CD4-positive, alpha-beta T cell (primary cell): ENCODE results near the gene RPS14. TPM values are rescaled to one million over a fixed set of nuclear protein-coding genes. Genes with fewer than 3 reads are reported as not detected.
A peak's percentile ranks its signal among the peaks of the same experiment; 100 is the strongest.

ENCODE experiments used
- ATAC-seq: fragments of 200-7000 bp; cut with Tn5 transposase; one replicate; pipeline ENCODE4 v1.10.0; 2022; ENCODE audit warnings: mild to moderate bottlenecking; ENCODE audit not compliant: poor library complexity
- CTCF ChIA-PET: fragments of 350-600 bp; sonication (Branson Sonifier 250); formaldehyde crosslinking; loops from one replicate; lab custom pipeline; 2021; ENCODE audit warnings: antibody characterized with exemption, inconsistent platforms; lab: Charles Lee
- POLR2A ChIA-PET: fragments of 350-600 bp; sonication (Branson Sonifier 250); formaldehyde crosslinking; loops from one replicate; lab custom pipeline; 2021; ENCODE audit warnings: antibody characterized with exemption, inconsistent platforms; lab: Charles Lee
- DNase-seq, 14 experiments: peaks; one replicate each; pipeline ENCODE4 v3.0.0-alpha.2; 2013 to 2020; ENCODE audit warnings: mixed read lengths in 2 of 14
- H3K27ac ChIP-seq, 2 donors: one replicate each; pipeline versions ENCODE4 v1.5.1 to v1.7.0; 2013; ENCODE audit warnings: low read length in 2 of 2, low read depth in 1 of 2, mild to moderate bottlenecking in 1 of 2
- H3K27me3 ChIP-seq, 2 experiments: 1 replicate in 1 of 2; 2 replicates in 1 of 2; pipeline versions ENCODE4 v1.6.1 to v1.7.0; 2013; ENCODE audit warnings: low read length in 2 of 2, control low read depth in 1 of 2, mild to moderate bottlenecking in 1 of 2, moderate library complexity in 1 of 2; ENCODE audit not compliant: insufficient read depth in 2 of 2, control insufficient read depth in 1 of 2
- H3K36me3 ChIP-seq: one replicate; pipeline ENCODE4 v1.6.1; 2013; ENCODE audit warnings: low read length, control low read depth; ENCODE audit not compliant: insufficient read depth
- H3K4me1 ChIP-seq: one replicate; pipeline ENCODE4 v1.6.1; 2013; ENCODE audit warnings: low read length, control low read depth; ENCODE audit not compliant: insufficient read depth
- H3K4me3 ChIP-seq: one replicate; pipeline ENCODE4 v1.5.1; 2013; ENCODE audit warnings: mild to moderate bottlenecking, low read length, moderate library complexity
- H3K9me3 ChIP-seq, 2 experiments: 1 replicate in 1 of 2; 2 replicates in 1 of 2; pipeline versions ENCODE4 v1.6.1 to v1.7.0; 2013; ENCODE audit warnings: low read length in 2 of 2, mild to moderate bottlenecking in 2 of 2, control low read depth in 1 of 2, moderate library complexity in 1 of 2; ENCODE audit not compliant: control insufficient read depth in 1 of 2, insufficient read depth in 1 of 2
- H3K27ac Mint-ChIP-seq: one replicate; pipeline ENCODE4 v1.8.0; 2020; ENCODE audit warnings: mixed read lengths
- H3K27me3 Mint-ChIP-seq: one replicate; pipeline ENCODE4 v1.8.0; 2021; ENCODE audit warnings: mixed read lengths
- H3K36me3 Mint-ChIP-seq: one replicate; pipeline ENCODE4 v1.8.0; 2021; ENCODE audit warnings: low read depth, mixed read lengths
- H3K4me1 Mint-ChIP-seq: one replicate; pipeline ENCODE4 v1.8.0; 2021; ENCODE audit warnings: low read depth, mixed read lengths
- H3K4me3 Mint-ChIP-seq: one replicate; pipeline ENCODE4 v1.8.0; 2020; ENCODE audit warnings: mild to moderate bottlenecking, mixed read lengths
- H3K9me3 Mint-ChIP-seq: one replicate; pipeline ENCODE4 v1.8.0; 2020; ENCODE audit warnings: mixed read lengths
- intact Hi-C, 2 experiments: fragments of 100-400 bp; cut with DNase I in 1 of 2; cut with micrococcal nuclease in 1 of 2; formaldehyde crosslinking; loops; one replicate each; pipeline versions ENCODE4 v1.15.1 to v1.9.0; 2023 to 2025; cut with DNase I, micrococcal nuclease
- total RNA-seq, 174 experiments: library from RNA in 2 of 174; stranded (reverse) in 2 of 174; gene quantifications; one replicate each; pipeline ENCODE4 v1.2.3 and lab custom pipeline; 2021 to 2026
- TF ChIP-seq, protein P1 (sequence below): fragments of 200-600 bp; IDR thresholded peaks from one replicate; pipeline ENCODE4 v1.8.0; 2022; ENCODE audit warnings: antibody characterized with exemption, mild to moderate bottlenecking

RPS14 gene
- total RNA-seq, 2 experiments from 2014 or later, result 5,224 to 5,317 TPM

DNA sequence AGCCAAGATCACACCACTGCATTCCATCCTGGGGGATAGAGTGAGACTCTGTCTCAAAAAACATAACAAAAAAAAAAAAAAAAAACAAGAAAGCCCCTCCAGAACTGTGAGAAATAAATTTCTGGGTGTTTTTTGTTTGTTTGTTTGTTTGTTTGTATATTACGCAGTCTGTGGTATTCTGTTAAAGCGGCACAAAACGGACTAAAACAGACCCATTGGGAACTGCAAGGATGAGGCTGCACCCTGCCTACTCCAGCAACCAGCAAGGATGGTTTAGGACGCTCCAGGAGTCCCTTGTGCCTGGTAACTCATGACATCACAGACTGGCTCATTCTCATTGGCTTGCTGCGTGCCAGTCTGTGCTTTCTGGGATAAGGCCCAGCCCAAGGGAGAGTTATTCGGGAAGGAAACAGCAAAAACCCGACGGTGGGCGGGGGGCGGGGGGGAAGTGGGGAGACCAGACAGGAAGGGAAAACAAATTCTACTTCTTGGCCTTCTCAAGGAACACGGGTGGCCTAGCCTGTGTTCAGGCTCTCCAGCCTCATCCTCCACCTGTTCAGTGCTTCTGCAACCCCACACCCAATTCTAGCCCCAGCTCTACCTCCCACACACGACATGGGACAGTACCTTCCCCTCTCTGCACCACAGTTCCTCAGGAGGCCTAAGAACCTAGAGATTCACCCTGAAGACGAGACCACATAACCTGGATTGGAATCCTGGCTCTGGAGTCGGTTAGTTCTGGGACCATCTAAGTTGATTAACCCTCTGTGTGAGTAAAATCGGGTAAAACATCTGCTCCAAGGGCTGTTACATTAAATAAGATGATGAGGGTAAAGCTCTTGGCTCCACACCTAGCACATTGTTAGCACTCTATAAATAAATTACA, 39.7 kb downstream of the RPS14 start:
- Histone ChIP-seq H3K9me3 (no peaks in the 10 kb centered on the region), H3K36me3 (peaks cover 32% of the 10 kb centered on the region), H3K27me3 (no peaks in the 10 kb centered on the region), H3K4me1 (peaks cover 65% of the 10 kb centered on the region), H3K4me3 (peak overlapping the region; percentile 97), H3K27ac (peak overlapping the region; percentile 94 to 98)
- intact Hi-C loops, result loop anchor here in 1 of 2 experiments (2.0 kb wide), 1 partner anchor 55 kb away; no protein-coding TSS in a partner anchor
- no peak for ATAC-seq
- H3K27me3 Mint-ChIP-seq, result no peaks in the 10 kb centered on the region
- H3K4me1 Mint-ChIP-seq, result peaks cover 40% of the 10 kb centered on the region
- TF ChIP-seq, protein P1, sequence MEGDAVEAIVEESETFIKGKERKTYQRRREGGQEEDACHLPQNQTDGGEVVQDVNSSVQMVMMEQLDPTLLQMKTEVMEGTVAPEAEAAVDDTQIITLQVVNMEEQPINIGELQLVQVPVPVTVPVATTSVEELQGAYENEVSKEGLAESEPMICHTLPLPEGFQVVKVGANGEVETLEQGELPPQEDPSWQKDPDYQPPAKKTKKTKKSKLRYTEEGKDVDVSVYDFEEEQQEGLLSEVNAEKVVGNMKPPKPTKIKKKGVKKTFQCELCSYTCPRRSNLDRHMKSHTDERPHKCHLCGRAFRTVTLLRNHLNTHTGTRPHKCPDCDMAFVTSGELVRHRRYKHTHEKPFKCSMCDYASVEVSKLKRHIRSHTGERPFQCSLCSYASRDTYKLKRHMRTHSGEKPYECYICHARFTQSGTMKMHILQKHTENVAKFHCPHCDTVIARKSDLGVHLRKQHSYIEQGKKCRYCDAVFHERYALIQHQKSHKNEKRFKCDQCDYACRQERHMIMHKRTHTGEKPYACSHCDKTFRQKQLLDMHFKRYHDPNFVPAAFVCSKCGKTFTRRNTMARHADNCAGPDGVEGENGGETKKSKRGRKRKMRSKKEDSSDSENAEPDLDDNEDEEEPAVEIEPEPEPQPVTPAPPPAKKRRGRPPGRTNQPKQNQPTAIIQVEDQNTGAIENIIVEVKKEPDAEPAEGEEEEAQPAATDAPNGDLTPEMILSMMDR, result no peak
- H3K9me3 Mint-ChIP-seq, result no peaks in the 10 kb centered on the region
- peak in 10 of 14 experiments; percentile 16 to 77 (median 38) for DNase-seq
- ChIA-PET CTCF (interaction anchor here (0.7 to 4.3 kb wide), 4 partner anchors 11 to 46 kb away, joined by 3 to 27 read pairs (median 11); no protein-coding TSS in a partner anchor), POLR2A (interaction anchor here (0.7 to 5.5 kb wide), 8 partner anchors 8 to 291 kb away, joined by 3 to 72 read pairs (median 4); partner anchors contain the start of genes RBM22, RPS14 and TCOF1)
- H3K36me3 Mint-ChIP-seq, result peaks cover 42% of the 10 kb centered on the region
- H3K27ac Mint-ChIP-seq, result peak overlapping the region; percentile 98
- H3K4me3 Mint-ChIP-seq, result peak overlapping the region; percentile 99

- no peaks in the 10 kb centered on the region for H3K27me3 ChIP-seq
- peaks cover 44% of the 10 kb centered on the region for H3K36me3 ChIP-seq
- peaks cover 59% of the 10 kb centered on the region for H3K4me1 ChIP-seq
- peaks cover 50% of the 10 kb centered on the region for H3K36me3 Mint-ChIP-seq
- peak in 1 of 14 experiments; percentile 19 for DNase-seq
- no peaks in the 10 kb centered on the region for H3K9me3 ChIP-seq
- peaks cover 36% of the 10 kb centered on the region for H3K4me1 Mint-ChIP-seq
- no peak for ATAC-seq
- H3K4me3 Mint-ChIP-seq, result no peak overlapping the region
- CTCF ChIA-PET, result no interaction called here
- TF ChIP-seq, protein P1, result no peak
- no peak overlapping the region for H3K27ac ChIP-seq
- H3K4me3 ChIP-seq, result no peak overlapping the region
- intact Hi-C loops, result no loop called here
- H3K9me3 Mint-ChIP-seq, result no peaks in the 10 kb centered on the region
- no peaks in the 10 kb centered on the region for H3K27me3 Mint-ChIP-seq
- POLR2A ChIA-PET, result no interaction called here
- H3K27ac Mint-ChIP-seq, result no peak overlapping the region
These were observed 41.2 kb downstream of the RPS14 start for GRCh38 chr5:150408231-150408943.

- ATAC-seq, result no peak
- no peaks in the 10 kb centered on the region for H3K27me3 ChIP-seq
- ChIA-PET POLR2A (no interaction called here), CTCF (no interaction called here)
- intact Hi-C loops, result no loop called here
- Mint-ChIP-seq H3K9me3 (no peaks in the 10 kb centered on the region), H3K27ac (no peak overlapping the region), H3K36me3 (peaks cover 52% of the 10 kb centered on the region), H3K27me3 (no peaks in the 10 kb centered on the region), H3K4me1 (peaks cover 25% of the 10 kb centered on the region), H3K4me3 (no peak overlapping the region)
- H3K9me3 ChIP-seq, result no peaks in the 10 kb centered on the region
- H3K4me3 ChIP-seq, result no peak overlapping the region
- TF ChIP-seq, protein P1, result no peak
- H3K36me3 ChIP-seq, result peaks cover 56% of the 10 kb centered on the region
- peaks cover 49% of the 10 kb centered on the region for H3K4me1 ChIP-seq
- DNase-seq, result peak in 1 of 14 experiments; percentile 17
- no peak overlapping the region for H3K27ac ChIP-seq
These were observed 42.3 kb downstream of the RPS14 start for GRCh38 chr5:150407096-150407720.
